Activated B cell treated with CpG ODN at 0.5 μM for 24 hours (primary cell): ENCODE data around the gene COL23A1. TPM values are rescaled to one million over a fixed set of nuclear protein-coding genes. Genes with fewer than 3 reads are reported as not detected.

ENCODE experiments used
- ATAC-seq: fragments of 200-7000 bp; cut with Tn5 transposase; one replicate; pipeline ENCODE4 v1.10.0; 2021; ENCODE audit warnings: low read depth, mild to moderate bottlenecking, moderate library complexity
- CTCF ChIA-PET: fragments of 350-600 bp; sonication (Branson Sonifier 250); formaldehyde crosslinking; loops from one replicate; lab custom pipeline; 2021; ENCODE audit warnings: antibody characterized with exemption; lab: Charles Lee
- POLR2A ChIA-PET: fragments of 350-600 bp; sonication (Branson Sonifier 250); formaldehyde crosslinking; loops from one replicate; lab custom pipeline; 2021; ENCODE audit warnings: antibody characterized with exemption; lab: Charles Lee
- DNase-seq: peaks from one replicate; pipeline ENCODE4 v3.0.0; 2022
- H3K27ac Mint-ChIP-seq: one replicate; pipeline ENCODE4 v1.8.0; 2020; ENCODE audit warnings: mixed read lengths
- H3K27me3 Mint-ChIP-seq: one replicate; pipeline ENCODE4 v1.8.0; 2021; ENCODE audit warnings: mixed read lengths
- H3K36me3 Mint-ChIP-seq: one replicate; pipeline ENCODE4 v1.8.0; 2021; ENCODE audit warnings: low read depth, mixed read lengths
- H3K4me1 Mint-ChIP-seq: one replicate; pipeline ENCODE4 v1.8.0; 2021; ENCODE audit warnings: mixed read lengths
- H3K4me3 Mint-ChIP-seq: one replicate; pipeline ENCODE4 v1.8.0; 2020; ENCODE audit warnings: mild to moderate bottlenecking, mixed read lengths
- H3K9me3 Mint-ChIP-seq: one replicate; pipeline ENCODE4 v1.8.0; 2020; ENCODE audit warnings: mixed read lengths
- CTCF ChIP-seq: fragments of 200-600 bp; IDR thresholded peaks from one replicate; pipeline ENCODE4 v1.8.0; 2022; ENCODE audit warnings: antibody characterized with exemption, mild to moderate bottlenecking
- intact Hi-C: fragments of 100-400 bp; cut with micrococcal nuclease; formaldehyde crosslinking; loops from one replicate; pipeline ENCODE4 v1.15.1; 2024
- total RNA-seq: library from RNA; stranded (reverse); gene quantifications from 2 replicates; pipeline ENCODE4 v1.2.3, GENCODE V29; 2022

Gene COL23A1
- total RNA-seq, 1 donor from 2014 or later = not detected

GRCh38 chr5:178411083-178411482, 179.1 kb downstream of the COL23A1 start:
- H3K9me3 Mint-ChIP-seq = peaks cover 11% of the 10 kb centered on the region
- ChIA-PET POLR2A (no interaction called here), CTCF (no interaction called here)
- ATAC-seq (no peak), DNase-seq (no peak)
- no peak overlapping the region for H3K27ac Mint-ChIP-seq
- no peak for TF ChIP-seq CTCF
- H3K4me3 Mint-ChIP-seq = no peak overlapping the region
- intact Hi-C loops = no loop called here
- no peaks in the 10 kb centered on the region for H3K36me3 Mint-ChIP-seq
- peaks cover 15% of the 10 kb centered on the region for H3K27me3 Mint-ChIP-seq
- H3K4me1 Mint-ChIP-seq = no peaks in the 10 kb centered on the region

- Mint-ChIP-seq H3K4me3 (no peak overlapping the region), H3K4me1 (no peaks in the 10 kb centered on the region), H3K36me3 (no peaks in the 10 kb centered on the region), H3K27me3 (peaks cover 15% of the 10 kb centered on the region), H3K9me3 (peaks cover 14% of the 10 kb centered on the region), H3K27ac (no peak overlapping the region)
- ATAC-seq (no peak), DNase-seq (no peak)
- intact Hi-C loops = no loop called here
- ChIA-PET CTCF (no interaction called here), POLR2A (no interaction called here)
- TF ChIP-seq CTCF = no peak
Observed at GRCh38 chr5:178407646-178408045, 182.5 kb downstream of the COL23A1 start.

- no peak for ATAC-seq
- intact Hi-C loops = no loop called here
Observed at GRCh38 chr5:178404987-178405386, 185.2 kb downstream of the COL23A1 start.

GRCh38 chr5:178403956-178404600, 186.1 kb downstream of the COL23A1 start:
- Mint-ChIP-seq H3K36me3 (no peaks in the 10 kb centered on the region), H3K4me3 (no peak overlapping the region), H3K27me3 (peaks cover 11% of the 10 kb centered on the region), H3K4me1 (no peaks in the 10 kb centered on the region), H3K9me3 (peaks cover 17% of the 10 kb centered on the region), H3K27ac (no peak overlapping the region)
- DNase-seq (no peak), ATAC-seq (no peak)
- CTCF ChIA-PET = no interaction called here
- intact Hi-C loops = no loop called here
- TF ChIP-seq CTCF = no peak
- POLR2A ChIA-PET = no interaction called here

More at GRCh38 chr5:178404987-178405386, 185.2 kb downstream of the COL23A1 start:
- no peak for DNase-seq
- H3K4me1 Mint-ChIP-seq = no peaks in the 10 kb centered on the region
- H3K27me3 Mint-ChIP-seq = peaks cover 11% of the 10 kb centered on the region
- H3K9me3 Mint-ChIP-seq = peaks cover 17% of the 10 kb centered on the region
- H3K27ac Mint-ChIP-seq = no peak overlapping the region
- ChIA-PET POLR2A (no interaction called here), CTCF (no interaction called here)
- no peak for TF ChIP-seq CTCF
- H3K4me3 Mint-ChIP-seq = no peak overlapping the region
- no peaks in the 10 kb centered on the region for H3K36me3 Mint-ChIP-seq

- no peak for ATAC-seq
- peaks cover 11% of the 10 kb centered on the region for H3K27me3 Mint-ChIP-seq
- H3K9me3 Mint-ChIP-seq = peaks cover 17% of the 10 kb centered on the region
- intact Hi-C loops = no loop called here
- no peak overlapping the region for H3K27ac Mint-ChIP-seq
- CTCF ChIA-PET = no interaction called here
- H3K36me3 Mint-ChIP-seq = no peaks in the 10 kb centered on the region
- POLR2A ChIA-PET = no interaction called here
- no peaks in the 10 kb centered on the region for H3K4me1 Mint-ChIP-seq
- H3K4me3 Mint-ChIP-seq = no peak overlapping the region
- no peak for DNase-seq
- no peak for TF ChIP-seq CTCF
Observed at GRCh38 chr5:178403351-178403750, 186.8 kb downstream of the COL23A1 start.
